Endometrial microvascular endothelial cells (primary cell): ENCODE measurements around the gene WNT9A. TPM values are rescaled to one million over a fixed set of nuclear protein-coding genes. Genes with fewer than 3 reads are reported as not detected.

Experiments
- in situ Hi-C: cut with HindIII; loops from 2 replicates; pipeline ENCODE4 v1.10.0; 2017; ENCODE audit warnings: low sequenced_read_pairs, low pct_unique_long_range_greater_than_20kb; ENCODE audit errors: inconsistent ontology term
- total RNA-seq: library from RNA; depleted of rRNA; stranded (reverse); fragments of >200 nt; gene quantifications from one replicate; pipeline ENCODE4 v1.2.3, GENCODE V29; 2015; ENCODE audit errors: inconsistent ontology term

Gene WNT9A
- total RNA-seq, 1 donor from 2014 or later, result not detected

- in situ Hi-C loops, result no loop called here
Observed at GRCh38 chr1:227893949-227894721, 53.6 kb downstream of the WNT9A start.

- in situ Hi-C loops, result no loop called here
Observed at GRCh38 chr1:227893300-227893948, 54.3 kb downstream of the WNT9A start.

- in situ Hi-C loops, result no loop called here
Observed at GRCh38 chr1:227892489-227893299, 55.0 kb downstream of the WNT9A start.

GRCh38 chr1:227891955-227892488 lies 55.7 kb downstream of the WNT9A start:
- in situ Hi-C loops, result no loop called here

GRCh38 chr1:227891223-227891954 lies 56.3 kb downstream of the WNT9A start:
- in situ Hi-C loops, result no loop called here

- in situ Hi-C loops, result no loop called here
Observed at GRCh38 chr1:227890451-227891222, 57.1 kb downstream of the WNT9A start.

GRCh38 chr1:227889863-227890405 lies 57.8 kb downstream of the WNT9A start:
- in situ Hi-C loops, result no loop called here

GRCh38 chr1:227889047-227889862 lies 58.5 kb downstream of the WNT9A start:
- in situ Hi-C loops, result no loop called here

GRCh38 chr1:227888404-227889046 lies 59.2 kb downstream of the WNT9A start:
- in situ Hi-C loops, result no loop called here

- in situ Hi-C loops, result no loop called here
Observed at GRCh38 chr1:227887697-227888403, 59.9 kb downstream of the WNT9A start.

GRCh38 chr1:227886993-227887696 lies 60.6 kb downstream of the WNT9A start:
- in situ Hi-C loops, result no loop called here

GRCh38 chr1:227886503-227886961 lies 61.2 kb downstream of the WNT9A start:
- in situ Hi-C loops, result no loop called here

- in situ Hi-C loops, result no loop called here
Observed at GRCh38 chr1:227885648-227886502, 61.9 kb downstream of the WNT9A start.

- in situ Hi-C loops, result no loop called here
Observed at GRCh38 chr1:227885135-227885647, 62.5 kb downstream of the WNT9A start.
